ENCODE results near the gene ADGRL1. TPM values are rescaled to one million over a fixed set of nuclear protein-coding genes. Genes with fewer than 3 reads are reported as not detected.
"Not testable (repeated sequence)": the region's sequence is repeated elsewhere in the genome, so short reads cannot be mapped to it uniquely, and the experiment has no call there.

ADGRL1 gene
- total RNA-seq, 4 donors from 2014 or later = 0.76 to 3.5 (median 1.2) TPM

DNA sequence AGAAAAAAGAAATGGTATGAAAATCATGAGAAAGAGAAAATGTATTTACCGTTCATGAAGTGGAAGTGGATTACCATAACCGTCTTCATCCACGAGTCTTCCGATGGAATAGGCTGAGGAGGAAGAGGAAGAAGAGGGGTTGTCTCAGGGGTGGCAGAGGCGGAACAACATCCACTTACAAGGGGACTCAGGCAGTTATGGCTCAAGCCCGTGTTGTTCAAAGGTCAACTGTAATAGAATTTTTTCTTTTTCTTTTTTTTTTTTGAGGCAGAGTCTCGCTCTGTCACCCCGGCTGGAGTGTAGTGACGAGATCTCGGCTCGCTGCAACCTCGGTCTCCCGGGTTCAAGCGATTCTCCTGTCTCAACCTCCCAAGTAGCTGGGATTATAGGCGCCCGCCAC is 16.9 kb upstream of the ADGRL1 start:
- DNase-seq (no peak), ATAC-seq (no peak)
- no peaks in the 10 kb centered on the region for H3K4me1 ChIP-seq
- H3K36me3 ChIP-seq = no peaks in the 10 kb centered on the region
- peaks cover 0 to 7% (median 0%) of the 10 kb centered on the region in 3 donors for H3K27me3 ChIP-seq
- H3K4me3 ChIP-seq = no peak overlapping the region
- H3K27ac ChIP-seq = no peak overlapping the region
- in situ Hi-C loops (cut with MboI; ENCODE audit: low sequenced_read_pairs in 4 of 4) (no loop called here), intact Hi-C loops (cut with DNase I; ENCODE audit: low total_unique reads) (no loop called here)
- no peaks in the 10 kb centered on the region for H3K9me3 ChIP-seq
- no peak for TF ChIP-seq POLR2A (IDR thresholded peaks at IDR 0.05)
- TF ChIP-seq, protein P1, sequence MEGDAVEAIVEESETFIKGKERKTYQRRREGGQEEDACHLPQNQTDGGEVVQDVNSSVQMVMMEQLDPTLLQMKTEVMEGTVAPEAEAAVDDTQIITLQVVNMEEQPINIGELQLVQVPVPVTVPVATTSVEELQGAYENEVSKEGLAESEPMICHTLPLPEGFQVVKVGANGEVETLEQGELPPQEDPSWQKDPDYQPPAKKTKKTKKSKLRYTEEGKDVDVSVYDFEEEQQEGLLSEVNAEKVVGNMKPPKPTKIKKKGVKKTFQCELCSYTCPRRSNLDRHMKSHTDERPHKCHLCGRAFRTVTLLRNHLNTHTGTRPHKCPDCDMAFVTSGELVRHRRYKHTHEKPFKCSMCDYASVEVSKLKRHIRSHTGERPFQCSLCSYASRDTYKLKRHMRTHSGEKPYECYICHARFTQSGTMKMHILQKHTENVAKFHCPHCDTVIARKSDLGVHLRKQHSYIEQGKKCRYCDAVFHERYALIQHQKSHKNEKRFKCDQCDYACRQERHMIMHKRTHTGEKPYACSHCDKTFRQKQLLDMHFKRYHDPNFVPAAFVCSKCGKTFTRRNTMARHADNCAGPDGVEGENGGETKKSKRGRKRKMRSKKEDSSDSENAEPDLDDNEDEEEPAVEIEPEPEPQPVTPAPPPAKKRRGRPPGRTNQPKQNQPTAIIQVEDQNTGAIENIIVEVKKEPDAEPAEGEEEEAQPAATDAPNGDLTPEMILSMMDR (IDR thresholded peaks at IDR 0.05 in 4 of 5, conservative IDR thresholded peaks at IDR 0.05 in 1 of 5) = no peak

DNA sequence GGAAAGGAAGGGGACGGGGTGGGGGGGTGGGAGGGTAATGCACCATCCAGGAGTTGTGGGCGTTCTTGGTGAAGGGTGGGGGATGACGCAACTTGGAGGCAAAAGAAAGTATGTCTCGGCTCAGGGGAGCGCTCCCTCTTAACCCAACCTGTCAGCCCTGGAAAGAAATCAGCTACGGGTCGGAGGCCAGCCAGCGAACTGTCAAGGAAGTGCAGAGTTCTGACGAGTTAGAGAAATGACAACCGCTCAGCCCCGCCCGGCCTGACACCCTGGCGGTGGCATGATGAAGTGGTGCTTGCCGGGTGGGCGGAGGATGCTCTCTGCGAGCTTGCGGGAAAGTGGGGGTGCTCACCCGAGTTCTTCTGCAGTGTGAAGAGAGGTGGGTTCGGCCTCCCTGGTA is 15.4 kb upstream of the ADGRL1 start:
- ATAC-seq; H3K27ac ChIP-seq; intact Hi-C loops (cut with DNase I; ENCODE audit: low total_unique reads); H3K4me1 ChIP-seq; DNase-seq; H3K9me3 ChIP-seq; H3K4me3 ChIP-seq; in situ Hi-C loops (cut with MboI; ENCODE audit: low sequenced_read_pairs in 4 of 4); H3K36me3 ChIP-seq; H3K27me3 ChIP-seq: not testable (repeated sequence)

DNA sequence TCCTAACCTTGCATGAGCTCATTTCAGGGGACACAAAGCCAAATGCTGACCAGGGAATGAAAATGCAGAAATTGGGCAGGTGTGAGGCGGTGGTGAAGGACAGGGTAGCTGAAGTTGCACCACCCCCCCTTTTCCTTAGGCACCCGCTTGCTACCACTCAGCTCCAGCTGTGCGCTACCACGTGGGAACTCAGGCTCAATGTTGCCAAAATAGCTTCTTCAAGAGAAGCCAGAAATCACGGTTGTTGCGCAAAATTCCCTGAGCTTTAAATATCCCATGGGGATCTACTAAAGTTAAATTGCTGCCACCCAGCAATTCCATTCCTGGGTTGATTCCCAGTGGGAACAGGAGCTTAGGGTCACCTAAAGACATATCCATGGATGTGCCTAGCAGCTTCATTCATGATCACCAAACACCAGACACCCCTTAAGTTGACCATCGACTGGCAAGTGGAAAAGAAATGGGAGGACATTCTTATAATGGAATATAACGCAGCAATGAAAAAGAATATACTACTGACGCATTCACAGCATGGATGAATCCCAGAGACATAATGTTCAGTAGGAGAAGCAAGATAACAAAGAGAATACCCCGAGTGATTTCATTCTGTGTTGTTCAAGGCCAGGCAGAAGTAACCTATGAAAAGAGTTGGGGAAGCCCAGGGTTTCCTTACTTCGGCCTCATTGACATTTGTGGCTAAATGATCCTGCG is 12.8 kb upstream of the ADGRL1 start:
- Histone ChIP-seq H3K9me3 (no peaks in the 10 kb centered on the region), H3K36me3 (no peaks in the 10 kb centered on the region), H3K4me3 (no peak overlapping the region), H3K27ac (no peak overlapping the region), H3K27me3 (peaks cover 0 to 10% (median 0%) of the 10 kb centered on the region in 3 donors), H3K4me1 (no peaks in the 10 kb centered on the region)
- DNase-seq (no peak), ATAC-seq (no peak)
- TF ChIP-seq, protein P1 (IDR thresholded peaks at IDR 0.05 in 4 of 5, conservative IDR thresholded peaks at IDR 0.05 in 1 of 5) = no peak
- no peak for TF ChIP-seq POLR2A (IDR thresholded peaks at IDR 0.05)
- intact Hi-C loops (cut with DNase I; ENCODE audit: low total_unique reads) (no loop called here), in situ Hi-C loops (cut with MboI; ENCODE audit: low sequenced_read_pairs in 4 of 4) (no loop called here)

DNA sequence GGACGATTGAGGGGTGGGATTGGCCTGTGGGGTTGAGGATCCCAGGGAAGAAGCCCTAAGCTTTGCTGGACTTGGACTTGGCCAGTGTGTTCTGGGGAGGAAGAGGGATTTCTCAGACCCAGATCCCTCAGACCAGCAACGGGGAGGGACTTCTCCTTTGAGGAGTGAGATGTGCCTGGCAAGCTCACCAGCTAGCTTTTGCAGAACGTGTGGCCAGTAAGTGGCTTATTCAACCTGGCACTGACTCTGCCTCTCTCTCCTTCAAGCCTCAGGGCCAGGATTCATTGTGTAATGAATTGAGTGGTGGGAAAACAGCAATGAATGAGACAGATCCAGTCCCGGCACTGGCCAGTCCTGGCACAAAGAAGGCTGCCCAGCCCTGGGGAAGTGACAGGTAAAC is 11.9 kb upstream of the ADGRL1 start:
- H3K27me3 ChIP-seq; H3K4me1 ChIP-seq; H3K9me3 ChIP-seq; DNase-seq; in situ Hi-C loops (cut with MboI; ENCODE audit: low sequenced_read_pairs in 4 of 4); ATAC-seq; H3K36me3 ChIP-seq; intact Hi-C loops (cut with DNase I; ENCODE audit: low total_unique reads); H3K27ac ChIP-seq; H3K4me3 ChIP-seq: not testable (repeated sequence)

DNA sequence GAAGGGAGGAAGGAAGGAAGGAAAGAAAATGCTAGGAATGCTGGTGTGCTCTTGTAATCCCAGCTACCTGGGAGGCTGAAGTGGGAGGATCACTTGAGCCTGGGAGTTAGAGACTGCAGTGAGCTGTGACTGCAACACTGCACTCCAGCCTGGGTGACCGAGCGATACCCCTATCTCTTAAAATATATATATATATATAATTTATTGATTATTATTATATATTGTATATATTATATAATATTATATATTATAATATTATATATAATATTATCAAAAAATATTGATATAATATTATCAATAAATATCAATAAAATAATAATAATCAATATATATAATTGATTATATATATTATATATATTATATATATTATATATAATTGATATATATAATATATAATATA is 8.6 kb upstream of the ADGRL1 start:
- TF ChIP-seq POLR2A (IDR thresholded peaks at IDR 0.05) = no peak
- TF ChIP-seq, protein P1 (IDR thresholded peaks at IDR 0.05 in 4 of 5, conservative IDR thresholded peaks at IDR 0.05 in 1 of 5) = no peak
- no peak overlapping the region for H3K27ac ChIP-seq
- DNase-seq (no peak), ATAC-seq (no peak)
- intact Hi-C loops (cut with DNase I; ENCODE audit: low total_unique reads) (no loop called here), in situ Hi-C loops (cut with MboI; ENCODE audit: low sequenced_read_pairs in 4 of 4) (no loop called here)
- no peaks in the 10 kb centered on the region for H3K9me3 ChIP-seq
- H3K4me3 ChIP-seq = no peak overlapping the region
- no peaks in the 10 kb centered on the region for H3K36me3 ChIP-seq
- peaks cover 9 to 15% (median 14%) of the 10 kb centered on the region in 3 donors for H3K27me3 ChIP-seq
- H3K4me1 ChIP-seq = no peaks in the 10 kb centered on the region

DNA sequence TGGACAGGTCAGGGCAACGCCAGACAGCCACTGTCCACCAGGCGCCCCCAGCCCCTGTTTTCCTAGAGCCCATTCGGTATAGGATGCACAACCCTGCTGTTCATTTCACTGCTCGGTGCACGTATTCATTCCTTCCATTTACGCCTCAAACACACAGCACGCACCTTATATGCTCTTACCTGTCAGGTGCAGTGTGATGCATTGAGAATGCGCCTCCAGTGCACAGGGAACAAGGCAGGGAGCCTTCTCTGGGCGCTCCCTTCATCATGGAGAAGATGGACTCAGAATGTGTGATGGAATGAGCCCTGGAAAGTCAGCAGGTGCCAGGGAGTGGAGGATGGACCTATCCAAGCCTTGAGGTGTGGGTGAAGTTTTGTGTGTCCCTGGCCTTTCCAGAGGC is 4.2 kb upstream of the ADGRL1 start:
- in situ Hi-C loops (cut with MboI; ENCODE audit: low sequenced_read_pairs in 4 of 4); H3K36me3 ChIP-seq; DNase-seq; ATAC-seq; H3K27ac ChIP-seq; H3K4me3 ChIP-seq; H3K9me3 ChIP-seq; intact Hi-C loops (cut with DNase I; ENCODE audit: low total_unique reads); H3K4me1 ChIP-seq: not testable (repeated sequence)
- H3K27me3 ChIP-seq = peaks cover 14 to 28% (median 21%) of the 10 kb centered on the region in 3 donors

DNA sequence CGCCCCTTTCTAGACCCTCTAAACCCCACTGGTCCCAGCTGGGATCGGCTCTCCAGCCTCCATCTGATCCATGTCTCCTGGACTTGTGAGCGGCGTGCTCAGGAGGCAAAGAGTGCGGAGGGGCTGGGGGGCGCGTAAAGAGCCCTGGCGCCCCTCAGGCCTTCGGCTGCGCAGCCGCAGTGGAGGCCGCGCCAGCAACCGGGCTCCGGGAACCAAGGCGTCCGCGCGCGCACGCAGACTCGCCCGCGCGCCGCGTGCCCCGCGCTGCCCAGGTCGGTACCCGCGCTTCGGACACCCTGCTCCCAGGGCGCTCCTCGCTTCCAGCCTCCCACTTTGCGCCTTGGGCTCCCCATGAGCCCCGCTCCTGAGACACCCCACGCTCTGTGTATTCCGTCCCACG is 3.4 kb upstream of the ADGRL1 start:
- H3K4me3 ChIP-seq; H3K4me1 ChIP-seq; H3K9me3 ChIP-seq; H3K27ac ChIP-seq; intact Hi-C loops (cut with DNase I; ENCODE audit: low total_unique reads); H3K36me3 ChIP-seq; ATAC-seq; in situ Hi-C loops (cut with MboI; ENCODE audit: low sequenced_read_pairs in 4 of 4); DNase-seq: not testable (repeated sequence)
- H3K27me3 ChIP-seq = peaks cover 15 to 33% (median 29%) of the 10 kb centered on the region in 3 donors

DNA sequence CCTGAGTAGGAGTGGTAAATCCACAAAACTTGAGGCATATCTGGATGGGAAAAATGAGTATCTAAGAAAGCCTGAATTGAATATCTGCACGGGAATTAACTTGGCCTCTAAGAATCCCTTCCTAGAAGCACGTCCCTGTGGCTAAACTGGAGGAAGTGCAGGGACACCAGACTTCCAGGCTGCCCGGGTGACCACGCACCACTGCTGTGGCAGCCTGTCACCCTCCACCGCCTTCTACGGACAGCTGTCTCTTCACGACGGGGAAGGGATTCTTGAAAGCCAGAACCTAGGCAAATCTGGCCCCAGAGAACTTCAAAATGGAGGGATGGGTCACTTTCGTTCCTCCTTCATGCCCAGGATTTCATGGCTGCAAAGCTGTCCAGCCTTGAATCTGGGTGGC is 2.5 kb upstream of the ADGRL1 start:
- ATAC-seq; H3K4me1 ChIP-seq; H3K27ac ChIP-seq; H3K36me3 ChIP-seq; in situ Hi-C loops (cut with MboI; ENCODE audit: low sequenced_read_pairs in 4 of 4); H3K9me3 ChIP-seq; DNase-seq; intact Hi-C loops (cut with DNase I; ENCODE audit: low total_unique reads); H3K4me3 ChIP-seq: not testable (repeated sequence)
- peaks cover 15 to 33% (median 33%) of the 10 kb centered on the region in 3 donors for H3K27me3 ChIP-seq

DNA sequence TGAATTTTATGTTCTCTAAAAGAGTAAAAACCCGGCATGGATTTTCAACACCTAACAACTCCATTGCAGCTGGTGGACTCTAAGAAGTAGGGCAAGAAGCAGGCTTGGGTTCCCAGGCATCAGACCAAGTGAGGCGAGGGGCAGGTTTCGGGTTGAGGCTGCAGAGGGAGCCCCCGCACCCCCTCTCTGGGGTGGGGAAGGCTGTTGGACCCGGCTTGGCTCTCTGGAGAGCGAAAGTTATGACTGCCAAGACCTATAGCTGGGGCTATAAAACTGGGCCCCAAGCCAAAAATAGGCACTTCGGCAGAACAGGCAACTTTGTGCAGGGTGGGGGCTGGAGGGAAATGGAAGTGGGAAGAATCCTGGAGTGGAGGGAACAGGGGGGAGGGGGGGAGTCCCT is 1.8 kb upstream of the ADGRL1 start:
- intact Hi-C loops (cut with DNase I; ENCODE audit: low total_unique reads); ATAC-seq; H3K9me3 ChIP-seq; in situ Hi-C loops (cut with MboI; ENCODE audit: low sequenced_read_pairs in 4 of 4); H3K4me1 ChIP-seq; H3K27ac ChIP-seq; H3K36me3 ChIP-seq; DNase-seq: not testable (repeated sequence)
- Histone ChIP-seq H3K4me3 (peak overlapping the region in 3 of 4 donors; percentile 48 to 55 (median 54)), H3K27me3 (peaks cover 15 to 33% (median 33%) of the 10 kb centered on the region in 3 donors)
